ENCODE measurements around the gene GUCY1B1. TPM values are rescaled to one million over a fixed set of nuclear protein-coding genes. Genes with fewer than 3 reads are reported as not detected.

Gene GUCY1B1
- total and polyA plus RNA-seq, 11 donors = 12.5 to 30.7 (median 18.5) TPM

- DNase-seq (no peak), ATAC-seq (no peak)
- H3K9me3 ChIP-seq = no peaks in the 10 kb centered on the region
- intact Hi-C loops (cut with DNase I) = loop anchor here in 1 of 10 donors (10.0 kb wide), 1 partner anchor 94 kb away; no protein-coding TSS in a partner anchor
- H3K27me3 ChIP-seq = no peaks in the 10 kb centered on the region
- no peak for TF ChIP-seq POLR2A (IDR thresholded peaks at IDR 0.05)
- no peak for TF ChIP-seq CTCF (IDR thresholded peaks at IDR 0.05)
- H3K27ac ChIP-seq = no peak overlapping the region
- peaks cover 0 to 14% (median 0%) of the 10 kb centered on the region in 9 donors for H3K36me3 ChIP-seq
- no peak overlapping the region for H3K4me3 ChIP-seq
- WGBS, 4 donors = 86 to 91% (median 90%) methylated on average over 2 of the region's 2 CpGs
- H3K4me1 ChIP-seq = peaks cover 0 to 17% (median 0%) of the 10 kb centered on the region in 12 donors
These were observed 10.3 kb downstream of the GUCY1B1 start for GRCh38 chr4:155769090-155769489.

GRCh38 chr4:155772459-155773195, 13.8 kb downstream of the GUCY1B1 start:
- peaks cover 0 to 31% (median 5%) of the 10 kb centered on the region in 9 donors for H3K36me3 ChIP-seq
- ATAC-seq (no peak), DNase-seq (no peak)
- no peak overlapping the region for H3K4me3 ChIP-seq
- intact Hi-C loops (cut with DNase I) = loop anchor here in 2 of 10 donors (10.0 kb wide), 1 partner anchor 98 kb away; no protein-coding TSS in a partner anchor
- peaks cover 0 to 14% (median 0%) of the 10 kb centered on the region in 12 donors for H3K4me1 ChIP-seq
- H3K27ac ChIP-seq = peak overlapping the region in 1 of 12 donors; percentile 29
- no peaks in the 10 kb centered on the region for H3K9me3 ChIP-seq
- H3K27me3 ChIP-seq = no peaks in the 10 kb centered on the region
- WGBS, 4 donors = 85 to 87% (median 85%) methylated on average over 8 of the region's 8 CpGs
- no peak for TF ChIP-seq CTCF (IDR thresholded peaks at IDR 0.05)
- TF ChIP-seq POLR2A (IDR thresholded peaks at IDR 0.05) = no peak

GRCh38 chr4:155773196-155773800, 14.5 kb downstream of the GUCY1B1 start:
- H3K9me3 ChIP-seq = no peaks in the 10 kb centered on the region
- DNase-seq = no peak
- H3K4me1 ChIP-seq = peaks cover 0 to 20% (median 4%) of the 10 kb centered on the region in 12 donors
- H3K27me3 ChIP-seq = no peaks in the 10 kb centered on the region
- WGBS, 4 donors = 89 to 93% (median 92%) methylated on average over 4 of the region's 4 CpGs
- peaks cover 0 to 33% (median 5%) of the 10 kb centered on the region in 9 donors for H3K36me3 ChIP-seq
- H3K27ac ChIP-seq = peak overlapping the region in 2 of 12 donors; percentile 22 to 50
- TF ChIP-seq POLR2A (IDR thresholded peaks at IDR 0.05) = no peak
- no peak for TF ChIP-seq CTCF (IDR thresholded peaks at IDR 0.05)
- no peak overlapping the region for H3K4me3 ChIP-seq
- intact Hi-C loops (cut with DNase I) = loop anchor here in 2 of 10 donors (10.0 kb wide), 1 partner anchor 98 kb away; no protein-coding TSS in a partner anchor
- no peak for ATAC-seq

GRCh38 chr4:155774033-155774432, 15.2 kb downstream of the GUCY1B1 start:
- Histone ChIP-seq H3K4me1 (peaks cover 0 to 26% (median 6%) of the 10 kb centered on the region in 12 donors), H3K4me3 (no peak overlapping the region), H3K36me3 (peaks cover 0 to 38% (median 5%) of the 10 kb centered on the region in 9 donors), H3K27ac (peak overlapping the region in 4 of 12 donors; percentile 2 to 51 (median 36)), H3K27me3 (no peaks in the 10 kb centered on the region), H3K9me3 (no peaks in the 10 kb centered on the region)
- 39 to 50% (median 44%) methylated on average over 4 of the region's 4 CpGs for WGBS, 4 donors
- peak in 2 of 5 donors; percentile 23 to 45 for DNase-seq
- ATAC-seq = peak; percentile 38 to 87 (median 84)
- intact Hi-C loops (cut with DNase I) = loop anchor here in 2 of 10 donors (10.0 kb wide), 1 partner anchor 99 kb away; no protein-coding TSS in a partner anchor
- TF ChIP-seq CTCF (IDR thresholded peaks at IDR 0.05) = no peak
- no peak for TF ChIP-seq POLR2A (IDR thresholded peaks at IDR 0.05)

Data from heart left ventricle (tissue), 16 donors.